Measurements from ENCODE around the gene ALG12.

Gene ALG12

GRCh38 chr22:49922926-49923325 is 4.7 kb upstream of the ALG12 start:
- Histone ChIP-seq H3K4me2 (ENCODE audit: low read length) (no peak overlapping the region), H4K20me1 (ENCODE audit: insufficient read depth, low read length) (no peaks in the 10 kb centered on the region), H3K9me3 (ENCODE audit: insufficient read depth, low read length) (peaks cover 3% of the 10 kb centered on the region; the same call in 1 of the 2 replicates), H3K4me1 (ENCODE audit: low read length) (peaks cover 19% of the 10 kb centered on the region), H2AFZ (ENCODE audit: low read depth, low read length) (no peak overlapping the region), H3K9ac (ENCODE audit: low read length) (no peak overlapping the region), H3K27me3 (ENCODE audit: low read depth, low read length) (no peaks in the 10 kb centered on the region), H3K4me3 (ENCODE audit: low read length) (no peak overlapping the region), H3K27ac (ENCODE audit: low read length) (no peak overlapping the region), H3K79me2 (ENCODE audit: low read length) (no peaks in the 10 kb centered on the region), H3K36me3 (replicated peaks; ENCODE audit: low read depth, low read length) (no peaks in the 10 kb centered on the region)
- no peak for TF ChIP-seq EZH2phosphoT487 (IDR thresholded peaks at IDR 0.05; ENCODE audit: low read depth)
- TF ChIP-seq CTCF (IDR thresholded peaks at IDR 0.05; ENCODE audit: low read depth, low read length): no peak

GRCh38 chr22:49922484-49922883 is 4.2 kb upstream of the ALG12 start:
- Histone ChIP-seq H3K4me1 (ENCODE audit: low read length) (peaks cover 19% of the 10 kb centered on the region), H3K9me3 (ENCODE audit: insufficient read depth, low read length) (peaks cover 3% of the 10 kb centered on the region; the same call in 1 of the 2 replicates), H2AFZ (ENCODE audit: low read depth, low read length) (no peak overlapping the region), H3K4me3 (ENCODE audit: low read length) (no peak overlapping the region), H3K4me2 (ENCODE audit: low read length) (no peak overlapping the region), H3K27me3 (ENCODE audit: low read depth, low read length) (no peaks in the 10 kb centered on the region), H3K9ac (ENCODE audit: low read length) (no peak overlapping the region), H3K27ac (ENCODE audit: low read length) (no peak overlapping the region), H3K79me2 (ENCODE audit: low read length) (no peaks in the 10 kb centered on the region), H4K20me1 (ENCODE audit: insufficient read depth, low read length) (no peaks in the 10 kb centered on the region), H3K36me3 (replicated peaks; ENCODE audit: low read depth, low read length) (no peaks in the 10 kb centered on the region)
- no peak for TF ChIP-seq CTCF (IDR thresholded peaks at IDR 0.05; ENCODE audit: low read depth, low read length)
- TF ChIP-seq EZH2phosphoT487 (IDR thresholded peaks at IDR 0.05; ENCODE audit: low read depth): no peak

GRCh38 chr22:49921508-49922278 is 3.5 kb upstream of the ALG12 start:
- no peak overlapping the region for H2AFZ ChIP-seq (ENCODE audit: low read depth, low read length)
- no peak overlapping the region for H3K4me2 ChIP-seq (ENCODE audit: low read length)
- no peaks in the 10 kb centered on the region for H3K27me3 ChIP-seq (ENCODE audit: low read depth, low read length)
- TF ChIP-seq EZH2phosphoT487 (IDR thresholded peaks at IDR 0.05; ENCODE audit: low read depth) (no peak), CTCF (IDR thresholded peaks at IDR 0.05; ENCODE audit: low read depth, low read length) (no peak)
- no peak overlapping the region for H3K9ac ChIP-seq (ENCODE audit: low read length)
- peaks cover 3% of the 10 kb centered on the region; the same call in 1 of the 2 replicates for H3K9me3 ChIP-seq (ENCODE audit: insufficient read depth, low read length)
- no peak overlapping the region for H3K4me3 ChIP-seq (ENCODE audit: low read length)
- no peak overlapping the region for H3K27ac ChIP-seq (ENCODE audit: low read length)
- no peaks in the 10 kb centered on the region for H3K36me3 ChIP-seq (replicated peaks; ENCODE audit: low read depth, low read length)
- H4K20me1 ChIP-seq (ENCODE audit: insufficient read depth, low read length): no peaks in the 10 kb centered on the region
- peaks cover 24% of the 10 kb centered on the region for H3K4me1 ChIP-seq (ENCODE audit: low read length)
- H3K79me2 ChIP-seq (ENCODE audit: low read length): no peaks in the 10 kb centered on the region

GRCh38 chr22:49920859-49921258 is 2.6 kb upstream of the ALG12 start:
- Histone ChIP-seq H2AFZ (ENCODE audit: low read depth, low read length) (no peak overlapping the region), H3K4me2 (ENCODE audit: low read length) (no peak overlapping the region), H3K9me3 (ENCODE audit: insufficient read depth, low read length) (peaks cover 3% of the 10 kb centered on the region; the same call in 1 of the 2 replicates), H3K36me3 (replicated peaks; ENCODE audit: low read depth, low read length) (no peaks in the 10 kb centered on the region), H3K4me1 (ENCODE audit: low read length) (peaks cover 18% of the 10 kb centered on the region), H3K27ac (ENCODE audit: low read length) (no peak overlapping the region), H3K9ac (ENCODE audit: low read length) (no peak overlapping the region), H3K79me2 (ENCODE audit: low read length) (no peaks in the 10 kb centered on the region), H4K20me1 (ENCODE audit: insufficient read depth, low read length) (no peaks in the 10 kb centered on the region), H3K27me3 (ENCODE audit: low read depth, low read length) (no peaks in the 10 kb centered on the region), H3K4me3 (ENCODE audit: low read length) (no peak overlapping the region)
- no peak for TF ChIP-seq EZH2phosphoT487 (IDR thresholded peaks at IDR 0.05; ENCODE audit: low read depth)
- no peak for TF ChIP-seq CTCF (IDR thresholded peaks at IDR 0.05; ENCODE audit: low read depth, low read length)
